GM15510 (cell line): ENCODE results near the gene B3GALT2.

Experiments used
- POLR2A ChIP-seq: IDR thresholded peaks from 3 replicates; pipeline ENCODE4 v1.6.1; 2011; ENCODE audit warnings: borderline replicate concordance; ENCODE audit not compliant: insufficient read length; ENCODE audit errors: extremely low read depth

B3GALT2 gene

GRCh38 chr1:193189442-193190095, 3.2 kb upstream of the B3GALT2 start:
- no peak for TF ChIP-seq POLR2A

- TF ChIP-seq POLR2A, result no peak
Observed at GRCh38 chr1:193187114-193187513, 701 bp upstream of the B3GALT2 start.

GRCh38 chr1:193185211-193185610, 1.2 kb downstream of the B3GALT2 start:
- no peak for TF ChIP-seq POLR2A

- TF ChIP-seq POLR2A, result no peak
Observed at GRCh38 chr1:193184776-193185175, 1.6 kb downstream of the B3GALT2 start.

- no peak for TF ChIP-seq POLR2A
Observed at GRCh38 chr1:193183019-193183627, 3.3 kb downstream of the B3GALT2 start.

- TF ChIP-seq POLR2A, result no peak
Observed at GRCh38 chr1:193181985-193182384, 4.4 kb downstream of the B3GALT2 start.

GRCh38 chr1:193181536-193181935, 4.9 kb downstream of the B3GALT2 start:
- no peak for TF ChIP-seq POLR2A

- no peak for TF ChIP-seq POLR2A
Observed at GRCh38 chr1:193179094-193179493, 7.3 kb downstream of the B3GALT2 start.

GRCh38 chr1:193176788-193177187, 9.6 kb downstream of the B3GALT2 start:
- TF ChIP-seq POLR2A, result no peak

GRCh38 chr1:193176113-193176512, 10.3 kb downstream of the B3GALT2 start:
- TF ChIP-seq POLR2A, result no peak

GRCh38 chr1:193157360-193157759, 29.1 kb downstream of the B3GALT2 start:
- TF ChIP-seq POLR2A, result no peak

- TF ChIP-seq POLR2A, result no peak
Observed at GRCh38 chr1:193156822-193157142, 29.6 kb downstream of the B3GALT2 start.

- TF ChIP-seq POLR2A, result no peak
Observed at GRCh38 chr1:193156117-193156821, 30.1 kb downstream of the B3GALT2 start.

GRCh38 chr1:193144999-193145398, 41.4 kb downstream of the B3GALT2 start:
- TF ChIP-seq POLR2A, result no peak

- no peak for TF ChIP-seq POLR2A
Observed at GRCh38 chr1:193144361-193144938, 42.0 kb downstream of the B3GALT2 start.
